A673 (cell line): Measurements from ENCODE around the gene SCGB1C2.

Source experiments
- EZH2 ChIP-seq: fragments of 200-600 bp; sonication (generic); IDR thresholded peaks from 2 replicates; pipeline ENCODE4 v1.6.1; 2017; ENCODE audit warnings: borderline replicate concordance, low read depth, mild to moderate bottlenecking, mixed read lengths, antibody characterized with exemption, low read length; ENCODE audit not compliant: poor library complexity, severe bottlenecking
- TF ChIP-seq, protein P1 (sequence below): fragments of 300-800, 200-600 bp; sonication (generic); conservative IDR thresholded peaks from 2 replicates; pipeline ENCODE4 v1.5.1; 2017; ENCODE audit warnings: low read depth, mild to moderate bottlenecking, antibody characterized with exemption, low read length, moderate library complexity, mixed read lengths

- TF ChIP-seq, protein P1, sequence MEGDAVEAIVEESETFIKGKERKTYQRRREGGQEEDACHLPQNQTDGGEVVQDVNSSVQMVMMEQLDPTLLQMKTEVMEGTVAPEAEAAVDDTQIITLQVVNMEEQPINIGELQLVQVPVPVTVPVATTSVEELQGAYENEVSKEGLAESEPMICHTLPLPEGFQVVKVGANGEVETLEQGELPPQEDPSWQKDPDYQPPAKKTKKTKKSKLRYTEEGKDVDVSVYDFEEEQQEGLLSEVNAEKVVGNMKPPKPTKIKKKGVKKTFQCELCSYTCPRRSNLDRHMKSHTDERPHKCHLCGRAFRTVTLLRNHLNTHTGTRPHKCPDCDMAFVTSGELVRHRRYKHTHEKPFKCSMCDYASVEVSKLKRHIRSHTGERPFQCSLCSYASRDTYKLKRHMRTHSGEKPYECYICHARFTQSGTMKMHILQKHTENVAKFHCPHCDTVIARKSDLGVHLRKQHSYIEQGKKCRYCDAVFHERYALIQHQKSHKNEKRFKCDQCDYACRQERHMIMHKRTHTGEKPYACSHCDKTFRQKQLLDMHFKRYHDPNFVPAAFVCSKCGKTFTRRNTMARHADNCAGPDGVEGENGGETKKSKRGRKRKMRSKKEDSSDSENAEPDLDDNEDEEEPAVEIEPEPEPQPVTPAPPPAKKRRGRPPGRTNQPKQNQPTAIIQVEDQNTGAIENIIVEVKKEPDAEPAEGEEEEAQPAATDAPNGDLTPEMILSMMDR: no peak
- no peak for TF ChIP-seq EZH2
Measured at GRCh38 chr17:155576-155975, 18.2 kb downstream of the SCGB1C2 start.
